K562 (cell line): ENCODE results near the gene PHF21A. TPM values are rescaled to one million over a fixed set of nuclear protein-coding genes. Genes with fewer than 3 reads are reported as not detected.

ENCODE experiments used
- CBX3 ChIP-seq, 2 experiments: IDR thresholded peaks; 1 replicate in 1 of 2; 2 replicates in 1 of 2; pipeline ENCODE4 v1.6.1; 2012; ENCODE audit warnings: inconsistent platforms in 2 of 2, low read length in 2 of 2, borderline replicate concordance in 1 of 2, control low read depth in 1 of 2
- DDX20 ChIP-seq: fragments of 450-650 bp; IDR thresholded peaks from 2 replicates; pipeline ENCODE4 v1.6.1; 2016; ENCODE audit warnings: missing genetic modification characterization, low read depth, mild to moderate bottlenecking, missing compliant biosample characterization, moderate library complexity
- ESRRA ChIP-seq: fragments of 450-650 bp; IDR thresholded peaks from 2 replicates; pipeline ENCODE4 v1.6.1; 2014; ENCODE audit warnings: low read depth, mild to moderate bottlenecking, moderate library complexity, borderline replicate concordance
- HINFP ChIP-seq: fragments of 450-650 bp; conservative IDR thresholded peaks from 2 replicates; pipeline ENCODE4 v1.6.1; 2016; ENCODE audit warnings: missing genetic modification characterization, low read depth, mild to moderate bottlenecking, control low read depth, missing compliant biosample characterization
- HNRNPK ChIP-seq: fragments of 200-400 bp; formaldehyde crosslinking; IDR thresholded peaks from one replicate; pipeline ENCODE4 v1.6.1; 2018; ENCODE audit warnings: mild to moderate bottlenecking, low read depth, low read length; ENCODE audit not compliant: poor library complexity, severe bottlenecking
- MEF2D ChIP-seq: conservative IDR thresholded peaks from 2 replicates; pipeline ENCODE4 v1.6.1; 2016; ENCODE audit warnings: low read depth, missing genetic modification characterization, missing compliant biosample characterization
- NFATC3 ChIP-seq: fragments of 450-650 bp; IDR thresholded peaks from 2 replicates; pipeline ENCODE4 v1.6.1; 2017; ENCODE audit warnings: mild to moderate bottlenecking
- NFIC ChIP-seq: fragments of 450-650 bp; IDR thresholded peaks from 2 replicates; pipeline ENCODE4 v1.6.1; 2017; ENCODE audit warnings: mild to moderate bottlenecking, inconsistent platforms
- NR2C1 ChIP-seq, 2 experiments: fragments of 450-650 bp; IDR thresholded peaks; 2 replicates each; pipeline ENCODE4 v1.6.1; 2017; ENCODE audit warnings: mild to moderate bottlenecking in 2 of 2, antibody characterized with exemption in 1 of 2, inconsistent platforms in 1 of 2, missing compliant biosample characterization in 1 of 2, missing genetic modification characterization in 1 of 2
- RBM39 ChIP-seq: fragments of 200-400 bp; formaldehyde crosslinking; optimal IDR thresholded peaks from 2 replicates; pipeline ENCODE3; 2018; ENCODE audit warnings: low read depth, low read length
- RHOXF2B ChIP-seq: fragments of 250-450 bp; sonication (Bioruptor Pico); conservative IDR thresholded peaks from 2 replicates; pipeline ENCODE4 v1.5.1; 2021
- SETDB1 ChIP-seq: IDR thresholded peaks from one replicate; pipeline ENCODE4 v1.6.1; 2012; ENCODE audit warnings: low read length, control low read depth, inconsistent platforms
- SREBF1 ChIP-seq: fragments of 150-350 bp; IDR thresholded peaks from 2 replicates; pipeline ENCODE4 v1.6.1; 2014; ENCODE audit warnings: antibody characterized with exemption, low read depth, low read length, borderline replicate concordance
- YY1 ChIP-seq, 3 experiments: IDR thresholded peaks; 2 replicates each; pipeline ENCODE4 v1.6.1; 2011; ENCODE audit warnings: low read length in 2 of 3, mild to moderate bottlenecking in 2 of 3, moderate library complexity in 2 of 3, borderline replicate concordance in 1 of 3, control low read depth in 1 of 3, low read depth in 1 of 3; ENCODE audit not compliant: insufficient read depth in 3 of 3, insufficient replicate concordance in 2 of 3, control insufficient read depth in 1 of 3, insufficient read length in 1 of 3; ENCODE audit errors: extremely low read depth in 1 of 3
- ZNF77 ChIP-seq: fragments of 250-450 bp; sonication (Bioruptor Pico); IDR thresholded peaks from 2 replicates; pipeline ENCODE4 v1.5.0; 2020
- polyA plus RNA-seq, 8 experiments: library from polyadenylated mRNA; depleted of rRNA in 4 of 8; stranded (reverse) in 5 of 8; unstranded in 3 of 8; fragments of >200 nt; fragmentation: Nextera tagmentation in 2 of 8; fragmentation: Illumina TruSeq in 1 of 8; extraction: Ambion mirVana in 2 of 8; extraction: Trizol in 1 of 8; gene quantifications; 2 replicates each; pipeline versions ENCODE4 v1.2.1 to v1.2.3, GENCODE V29; 2011 to 2014; ENCODE audit warnings: inconsistent platforms in 1 of 8, missing spikeins in 1 of 8
- total RNA-seq, 7 experiments: library from RNA; depleted of rRNA in 6 of 7; stranded (reverse); fragments of >200 nt in 6 of 7; fragmentation: Illumina TruSeq in 2 of 7; extraction: Trizol in 2 of 7; gene quantifications; 2 replicates each; pipeline versions ENCODE4 v1.2.1 to v1.2.3, GENCODE V29; 2011 to 2021; ENCODE audit warnings: low replicate concordance in 1 of 7
- TF ChIP-seq, protein P1 (sequence below): IDR thresholded peaks from 2 replicates; pipeline ENCODE4 v1.6.1; 2011; ENCODE audit warnings: borderline replicate concordance, low read depth, mild to moderate bottlenecking, moderate library complexity, low read length; ENCODE audit not compliant: insufficient read depth, poor library complexity, severe bottlenecking
- TF ChIP-seq, protein P2 (sequence below): sonication (generic); formaldehyde crosslinking; IDR thresholded peaks from 2 replicates; pipeline ENCODE4 v1.8.0; 2022; ENCODE audit warnings: missing genetic modification reagents, mild to moderate bottlenecking, borderline replicate concordance
- TF ChIP-seq, protein P3 (sequence below): sonication (generic); formaldehyde crosslinking; IDR thresholded peaks from 2 replicates; pipeline ENCODE4 v1.9.0; 2022; ENCODE audit warnings: mild to moderate bottlenecking, missing genetic modification reagents
- TF ChIP-seq, protein P4 (sequence below): fragments of 450-650 bp; formaldehyde crosslinking; IDR thresholded peaks from 2 replicates; pipeline ENCODE4 v1.4.0; 2020; ENCODE audit warnings: mild to moderate bottlenecking, moderate library complexity

Gene PHF21A
- total and polyA plus RNA-seq, 9 of the 15 experiments (the other 6 are each of a cell fraction or from before 2014, with no cell fraction given): 1.5 to 32.4 (median 10.7) TPM

DNA sequence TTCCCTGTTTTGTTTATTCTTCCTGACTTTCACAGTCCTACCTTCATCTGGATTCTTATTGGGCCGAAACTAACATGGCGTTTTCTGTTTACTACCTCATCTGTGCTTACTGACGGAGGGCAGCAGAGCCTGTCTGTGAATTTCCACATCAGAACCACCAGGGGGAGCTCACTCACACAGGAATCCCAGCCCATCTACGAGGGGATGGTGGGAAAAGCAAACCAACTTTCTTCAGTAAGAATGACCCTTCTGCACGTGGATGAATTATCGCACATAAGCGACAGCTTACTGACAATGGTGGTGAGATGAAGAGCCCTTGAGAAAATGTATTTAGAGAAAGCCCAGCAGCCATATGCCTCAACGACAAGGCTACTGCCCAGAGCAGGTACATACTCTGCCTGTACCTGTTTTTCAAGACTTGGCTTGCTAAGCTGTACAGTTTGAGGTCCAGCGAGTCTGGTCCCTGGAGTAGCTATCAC lies 156.3 kb downstream of the PHF21A start (continued):
- TF ChIP-seq, protein P1, sequence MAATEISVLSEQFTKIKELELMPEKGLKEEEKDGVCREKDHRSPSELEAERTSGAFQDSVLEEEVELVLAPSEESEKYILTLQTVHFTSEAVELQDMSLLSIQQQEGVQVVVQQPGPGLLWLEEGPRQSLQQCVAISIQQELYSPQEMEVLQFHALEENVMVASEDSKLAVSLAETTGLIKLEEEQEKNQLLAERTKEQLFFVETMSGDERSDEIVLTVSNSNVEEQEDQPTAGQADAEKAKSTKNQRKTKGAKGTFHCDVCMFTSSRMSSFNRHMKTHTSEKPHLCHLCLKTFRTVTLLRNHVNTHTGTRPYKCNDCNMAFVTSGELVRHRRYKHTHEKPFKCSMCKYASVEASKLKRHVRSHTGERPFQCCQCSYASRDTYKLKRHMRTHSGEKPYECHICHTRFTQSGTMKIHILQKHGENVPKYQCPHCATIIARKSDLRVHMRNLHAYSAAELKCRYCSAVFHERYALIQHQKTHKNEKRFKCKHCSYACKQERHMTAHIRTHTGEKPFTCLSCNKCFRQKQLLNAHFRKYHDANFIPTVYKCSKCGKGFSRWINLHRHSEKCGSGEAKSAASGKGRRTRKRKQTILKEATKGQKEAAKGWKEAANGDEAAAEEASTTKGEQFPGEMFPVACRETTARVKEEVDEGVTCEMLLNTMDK: peak; percentile 58
- TF ChIP-seq HINFP (tag): no peak
- no peak for TF ChIP-seq DDX20
- TF ChIP-seq, protein P2, sequence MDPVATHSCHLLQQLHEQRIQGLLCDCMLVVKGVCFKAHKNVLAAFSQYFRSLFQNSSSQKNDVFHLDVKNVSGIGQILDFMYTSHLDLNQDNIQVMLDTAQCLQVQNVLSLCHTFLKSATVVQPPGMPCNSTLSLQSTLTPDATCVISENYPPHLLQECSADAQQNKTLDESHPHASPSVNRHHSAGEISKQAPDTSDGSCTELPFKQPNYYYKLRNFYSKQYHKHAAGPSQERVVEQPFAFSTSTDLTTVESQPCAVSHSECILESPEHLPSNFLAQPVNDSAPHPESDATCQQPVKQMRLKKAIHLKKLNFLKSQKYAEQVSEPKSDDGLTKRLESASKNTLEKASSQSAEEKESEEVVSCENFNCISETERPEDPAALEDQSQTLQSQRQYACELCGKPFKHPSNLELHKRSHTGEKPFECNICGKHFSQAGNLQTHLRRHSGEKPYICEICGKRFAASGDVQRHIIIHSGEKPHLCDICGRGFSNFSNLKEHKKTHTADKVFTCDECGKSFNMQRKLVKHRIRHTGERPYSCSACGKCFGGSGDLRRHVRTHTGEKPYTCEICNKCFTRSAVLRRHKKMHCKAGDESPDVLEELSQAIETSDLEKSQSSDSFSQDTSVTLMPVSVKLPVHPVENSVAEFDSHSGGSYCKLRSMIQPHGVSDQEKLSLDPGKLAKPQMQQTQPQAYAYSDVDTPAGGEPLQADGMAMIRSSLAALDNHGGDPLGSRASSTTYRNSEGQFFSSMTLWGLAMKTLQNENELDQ: no peak
- TF ChIP-seq CBX3 (IDR thresholded peaks at IDR 0.05; ENCODE audit: borderline replicate concordance in 1 of 2, low read length in 2 of 2): peak in 1 of 2 experiments; percentile 19; a peak in 1 of 3 replicates
- TF ChIP-seq NFIC: no peak
- no peak for TF ChIP-seq RHOXF2B (CRISPR knock-in tag)
- no peak for TF ChIP-seq SETDB1
- TF ChIP-seq SREBF1: no peak
- TF ChIP-seq YY1 (IDR thresholded peaks at IDR 0.05; ENCODE audit: borderline replicate concordance in 1 of 3, control insufficient read depth in 1 of 3, extremely low read depth in 1 of 3, insufficient read depth in 3 of 3, insufficient read length in 1 of 3, insufficient replicate concordance in 2 of 3, low read depth in 1 of 3, low read length in 2 of 3): peak in 2 of 3 experiments; percentile 37 to 76
- TF ChIP-seq ESRRA: no peak; the same call in 1 of the 2 replicates
- no peak for TF ChIP-seq NR2C1 (IDR thresholded peaks at IDR 0.05)
- no peak for TF ChIP-seq NR2C1 (tag; IDR thresholded peaks at IDR 0.05)
- 0 out of 2 replicates have a peak, but pooled peaks have one; percentile 18 for TF ChIP-seq NFATC3
- TF ChIP-seq, protein P3, sequence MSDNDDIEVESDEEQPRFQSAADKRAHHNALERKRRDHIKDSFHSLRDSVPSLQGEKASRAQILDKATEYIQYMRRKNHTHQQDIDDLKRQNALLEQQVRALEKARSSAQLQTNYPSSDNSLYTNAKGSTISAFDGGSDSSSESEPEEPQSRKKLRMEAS (CRISPR knock-in tag): 0 out of 2 replicates have a peak, but pooled peaks have one; percentile 25
- peak; percentile 50 for TF ChIP-seq RBM39
- TF ChIP-seq, protein P4, sequence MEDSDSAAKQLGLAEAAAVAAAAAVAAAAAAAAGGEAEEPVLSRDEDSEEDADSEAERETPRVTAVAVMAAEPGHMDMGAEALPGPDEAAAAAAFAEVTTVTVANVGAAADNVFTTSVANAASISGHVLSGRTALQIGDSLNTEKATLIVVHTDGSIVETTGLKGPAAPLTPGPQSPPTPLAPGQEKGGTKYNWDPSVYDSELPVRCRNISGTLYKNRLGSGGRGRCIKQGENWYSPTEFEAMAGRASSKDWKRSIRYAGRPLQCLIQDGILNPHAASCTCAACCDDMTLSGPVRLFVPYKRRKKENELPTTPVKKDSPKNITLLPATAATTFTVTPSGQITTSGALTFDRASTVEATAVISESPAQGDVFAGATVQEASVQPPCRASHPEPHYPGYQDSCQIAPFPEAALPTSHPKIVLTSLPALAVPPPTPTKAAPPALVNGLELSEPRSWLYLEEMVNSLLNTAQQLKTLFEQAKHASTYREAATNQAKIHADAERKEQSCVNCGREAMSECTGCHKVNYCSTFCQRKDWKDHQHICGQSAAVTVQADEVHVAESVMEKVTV (CRISPR knock-in tag): peak; percentile 84
- TF ChIP-seq MEF2D (tag): no peak; the same call in 1 of the 2 replicates
- TF ChIP-seq ZNF77 (CRISPR knock-in tag): no peak
- TF ChIP-seq HNRNPK: no peak
